GM19397 (cell line): ENCODE measurements around the gene DGKZ.

ENCODE experiments used
- ATAC-seq: cut with Tn5 transposase; IDR thresholded peaks from one replicate; pipeline ENCODE4 v1.9.1; 2021; ENCODE audit warnings: mild to moderate bottlenecking, moderate library complexity; ENCODE audit not compliant: unreplicated experiment

Gene DGKZ

DNA sequence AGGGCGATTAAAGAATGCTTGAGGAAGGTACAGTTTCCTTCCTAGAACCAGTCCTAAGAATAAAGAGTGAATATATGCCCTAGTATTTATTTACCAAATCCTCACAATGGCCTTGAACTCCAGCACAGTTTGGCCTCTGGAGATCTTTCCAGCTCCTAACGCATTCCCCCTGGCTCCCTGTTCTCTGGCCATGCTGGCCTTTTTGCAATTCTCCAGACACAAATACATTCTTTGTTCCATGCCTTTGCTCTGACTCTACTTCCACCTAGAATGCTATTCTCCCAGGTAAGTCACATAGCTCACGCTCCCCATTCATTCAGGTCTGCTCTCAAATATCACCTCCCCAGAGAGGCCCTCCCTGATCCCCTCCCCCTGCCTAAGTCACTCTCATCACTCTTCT, 3.7 kb upstream of the DGKZ start:
- ATAC-seq, result no peak

GRCh38 chr11:46345131-46345597, 2.1 kb upstream of the DGKZ start:
- ATAC-seq, result no peak

DNA sequence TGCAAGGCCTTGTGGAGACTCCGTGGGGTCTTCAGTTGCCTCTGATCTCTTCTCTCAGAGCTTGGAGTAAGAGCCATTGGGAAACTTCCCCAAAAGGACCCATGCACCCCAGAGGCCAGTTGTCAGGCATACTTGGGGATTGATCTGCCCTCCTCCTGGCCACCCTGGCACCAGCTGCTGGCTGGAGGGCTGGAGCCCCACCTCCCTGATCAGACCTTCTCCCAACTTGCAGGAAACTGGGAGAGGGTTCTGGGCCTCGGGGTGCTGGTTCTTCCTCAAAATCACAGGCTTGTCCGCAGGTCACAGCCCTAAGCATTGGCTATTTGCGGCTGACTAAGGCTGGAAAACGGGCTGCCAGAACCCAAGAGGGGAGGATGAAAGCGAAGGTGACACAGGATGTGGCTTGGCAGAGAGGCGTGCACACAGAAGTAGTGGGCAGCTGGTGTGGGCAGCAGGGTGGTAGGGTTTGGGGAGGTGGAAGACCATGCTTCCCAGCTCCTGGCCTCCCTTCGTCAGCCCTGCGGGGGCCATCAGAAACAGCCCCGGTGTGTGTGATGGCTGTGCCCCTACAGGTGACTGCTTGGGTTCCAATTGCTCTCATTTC, 1.3 kb upstream of the DGKZ start:
- ATAC-seq, result no peak

- peak; percentile 8 for ATAC-seq
Measured at GRCh38 chr11:46347637-46348311, 511 bp downstream of the DGKZ start.

- no peak for ATAC-seq
Measured at GRCh38 chr11:46348566-46349401, 1.5 kb downstream of the DGKZ start.

- ATAC-seq, result no peak
Measured at GRCh38 chr11:46350695-46351094, 3.4 kb downstream of the DGKZ start.

- no peak for ATAC-seq
Measured at GRCh38 chr11:46351148-46351547, 3.9 kb downstream of the DGKZ start.

GRCh38 chr11:46351606-46352005, 4.3 kb downstream of the DGKZ start:
- no peak for ATAC-seq

DNA sequence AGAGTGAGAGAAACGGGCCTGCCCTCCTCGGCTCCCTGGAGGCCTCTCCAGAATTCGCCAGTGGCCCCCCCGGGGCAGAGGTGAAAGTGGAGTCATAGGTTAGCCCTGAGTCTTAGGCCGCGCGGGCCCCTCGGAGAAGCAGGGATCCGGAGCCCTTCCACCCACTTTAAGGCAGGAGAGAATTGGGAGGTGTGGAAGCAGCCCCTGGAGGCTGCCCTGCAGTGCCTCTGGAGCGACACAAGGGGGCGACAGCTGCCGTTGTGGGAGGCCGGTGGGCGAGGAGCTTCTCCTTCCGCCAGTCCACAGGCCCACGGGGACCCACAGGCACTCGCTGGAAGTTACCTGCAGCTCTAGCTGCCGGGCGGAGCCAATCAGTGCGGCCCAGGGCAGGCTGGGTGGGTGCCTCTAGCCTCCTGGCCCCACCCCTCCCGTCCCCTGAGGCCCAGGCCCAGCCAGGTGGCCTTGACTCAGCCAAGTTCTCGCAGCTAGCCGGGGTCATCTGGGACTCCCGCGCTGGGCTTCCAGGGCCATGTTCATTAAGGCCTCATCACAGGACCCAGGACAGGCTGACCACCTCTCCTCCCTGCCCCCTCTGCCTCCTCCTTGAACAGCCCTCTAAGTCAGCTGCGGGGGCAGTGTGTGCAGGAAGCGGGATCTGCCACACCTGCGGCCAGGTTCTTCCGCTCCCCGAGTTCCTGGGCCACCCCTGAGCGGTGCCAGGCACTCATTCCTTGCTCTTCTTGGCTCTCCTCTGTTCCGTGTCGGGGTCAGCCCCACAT, 5.0 kb downstream of the DGKZ start:
- ATAC-seq, result no peak

GRCh38 chr11:46353698-46354097, 6.4 kb downstream of the DGKZ start:
- ATAC-seq, result no peak

GRCh38 chr11:46356924-46357482, 9.7 kb downstream of the DGKZ start:
- no peak for ATAC-seq

GRCh38 chr11:46357483-46357936, 10.2 kb downstream of the DGKZ start:
- ATAC-seq, result no peak

GRCh38 chr11:46359953-46360352, 12.7 kb downstream of the DGKZ start:
- no peak for ATAC-seq

GRCh38 chr11:46360878-46361277, 13.6 kb downstream of the DGKZ start:
- peak; percentile 7 for ATAC-seq

DNA sequence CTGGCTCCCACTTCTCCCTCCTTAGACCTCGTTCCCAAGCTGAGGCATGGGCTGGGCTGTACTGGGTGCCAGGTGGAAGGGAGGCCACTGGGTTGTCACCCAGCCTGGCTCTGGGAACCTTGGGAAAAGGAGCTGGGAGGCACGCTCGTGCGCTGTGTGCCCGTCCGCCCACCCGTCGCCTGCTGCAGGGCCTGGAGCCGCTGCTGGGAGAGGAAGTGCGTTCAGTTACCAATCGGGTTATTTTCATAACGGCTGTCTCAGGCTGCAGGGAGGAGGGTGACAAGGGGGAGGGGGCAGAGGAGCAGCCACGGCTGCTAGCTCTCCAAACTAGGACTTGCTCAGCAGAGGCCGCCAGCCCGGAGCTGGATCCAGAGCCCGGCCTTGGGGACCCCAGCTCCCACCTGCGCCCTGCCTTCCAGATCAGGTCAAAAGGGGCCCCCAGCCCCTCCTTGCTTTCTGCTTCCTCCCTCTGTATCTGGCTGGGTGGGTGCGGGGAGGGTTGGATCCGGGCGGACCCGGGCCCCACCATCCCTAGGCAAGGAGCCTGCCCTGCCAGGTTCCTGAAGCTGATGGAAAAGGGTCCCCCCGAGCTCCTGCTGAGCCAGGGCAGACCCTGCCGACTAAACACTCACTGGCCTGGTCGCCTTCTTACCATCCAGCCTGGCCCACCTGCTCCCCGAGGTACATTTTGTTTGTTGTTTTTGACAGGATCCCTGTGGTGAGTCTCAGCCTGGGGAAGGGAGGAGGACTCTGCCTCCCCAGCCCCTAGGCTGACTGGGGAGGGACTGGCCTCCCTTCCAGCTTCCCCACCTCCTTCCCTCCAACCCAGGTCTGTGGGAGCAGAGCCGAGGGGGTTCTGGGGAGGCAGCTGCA, 14.3 kb downstream of the DGKZ start:
- peak; percentile 79 for ATAC-seq

DNA sequence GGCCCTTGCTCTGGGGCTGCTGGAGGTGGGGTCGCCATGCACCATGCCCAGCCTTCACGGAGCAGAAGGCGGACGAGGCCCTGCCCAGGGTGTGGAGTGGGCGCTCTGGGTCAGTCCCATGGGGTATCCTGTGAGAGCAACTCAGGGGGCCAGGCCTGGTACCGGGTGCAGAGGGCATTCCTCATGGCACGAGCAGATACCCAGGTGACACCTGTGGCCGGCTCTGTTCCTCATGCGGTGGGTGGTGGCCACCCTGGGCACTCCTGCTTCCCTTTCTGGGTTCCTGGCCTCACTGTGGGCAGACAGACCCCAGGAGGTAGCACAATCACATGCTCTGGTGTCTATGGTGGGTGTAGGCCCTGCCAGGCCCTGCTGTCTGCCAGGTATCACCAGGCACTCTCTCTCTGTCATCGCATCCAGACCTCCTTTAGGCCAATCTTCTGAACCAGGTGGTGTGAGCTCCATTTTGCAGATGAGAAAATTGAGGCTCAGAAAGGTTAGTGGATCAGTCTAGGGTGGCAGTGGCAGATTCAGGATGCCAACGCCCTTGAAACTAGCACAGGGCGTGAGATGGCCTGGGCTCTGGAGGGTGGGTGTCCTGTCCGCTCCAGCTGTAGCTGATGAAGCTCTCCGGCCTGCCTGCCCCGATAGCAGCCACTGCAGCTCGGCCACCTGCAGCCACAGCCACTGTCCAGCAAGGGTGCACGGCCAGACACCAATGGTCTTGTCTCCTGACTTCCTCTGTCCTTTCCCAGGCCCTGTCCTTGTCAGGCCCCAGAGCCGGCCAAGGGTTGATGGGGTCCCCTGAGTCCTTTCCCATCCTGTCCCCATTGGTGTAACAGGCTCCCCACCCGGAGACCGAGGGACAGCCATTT, 15.1 kb downstream of the DGKZ start:
- no peak for ATAC-seq

GRCh38 chr11:46363031-46363407, 15.8 kb downstream of the DGKZ start:
- no peak for ATAC-seq

DNA sequence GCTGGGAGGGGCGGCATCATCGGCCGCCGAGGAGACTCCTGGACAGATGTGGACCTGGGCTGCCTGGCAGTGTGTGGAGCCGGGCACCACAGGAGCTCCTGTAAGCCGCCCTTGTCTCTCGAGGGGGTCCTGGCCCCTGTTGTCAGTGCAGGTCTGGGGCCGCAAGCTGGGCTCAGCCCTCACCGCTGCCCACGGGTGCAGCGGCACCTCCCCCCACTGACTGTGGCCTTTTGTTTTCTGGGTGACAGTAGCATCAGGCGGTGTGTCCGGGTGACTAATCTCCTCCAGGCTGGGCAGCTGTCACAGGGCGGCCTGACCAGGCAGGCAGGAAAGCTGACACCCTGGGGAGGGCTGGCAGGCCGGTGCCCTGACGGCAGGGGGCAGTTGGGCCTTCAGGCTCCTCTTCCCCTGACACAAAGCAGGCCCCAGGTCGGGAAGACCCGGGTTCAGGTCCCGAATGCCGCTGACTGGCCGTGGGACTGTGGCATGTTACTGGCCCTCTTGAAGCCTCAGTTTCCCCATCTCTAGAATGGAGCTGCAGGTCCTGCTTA, 16.3 kb downstream of the DGKZ start:
- ATAC-seq, result no peak
